Neural cell (in vitro differentiated cells): ENCODE measurements around the gene ANXA1.

ENCODE experiments used
- CTCF ChIP-seq: fragments of 450-650 bp; IDR thresholded peaks from 2 replicates; pipeline ENCODE4 v1.5.1; 2014; ENCODE audit warnings: antibody characterized with exemption, mild to moderate bottlenecking, moderate library complexity; ENCODE audit not compliant: poor library complexity, severe bottlenecking
- EP300 ChIP-seq: fragments of 450-650 bp; conservative IDR thresholded peaks from 2 replicates; pipeline ENCODE4 v1.6.1; 2014; ENCODE audit warnings: antibody characterized with exemption, mild to moderate bottlenecking, moderate library complexity; ENCODE audit not compliant: poor library complexity, severe bottlenecking
- EZH2 ChIP-seq: fragments of 200-600, 300-800 bp; shearing (Covaris generic), sonication (generic); IDR thresholded peaks from 2 replicates; pipeline ENCODE4 v1.6.1; 2014; ENCODE audit warnings: antibody characterized with exemption, low read length, borderline replicate concordance, mild to moderate bottlenecking; ENCODE audit not compliant: insufficient read depth, poor library complexity, severe bottlenecking
- POLR2AphosphoS5 ChIP-seq: IDR thresholded peaks from 2 replicates; pipeline ENCODE4 v1.6.1; 2012
- RAD21 ChIP-seq: fragments of 450-650 bp; conservative IDR thresholded peaks from 2 replicates; pipeline ENCODE4 v1.6.1; 2014; ENCODE audit warnings: antibody characterized with exemption, mild to moderate bottlenecking, moderate library complexity
- TAF1 ChIP-seq: IDR thresholded peaks from 2 replicates; pipeline ENCODE4 v1.6.1; 2012; ENCODE audit warnings: low read depth

DNA sequence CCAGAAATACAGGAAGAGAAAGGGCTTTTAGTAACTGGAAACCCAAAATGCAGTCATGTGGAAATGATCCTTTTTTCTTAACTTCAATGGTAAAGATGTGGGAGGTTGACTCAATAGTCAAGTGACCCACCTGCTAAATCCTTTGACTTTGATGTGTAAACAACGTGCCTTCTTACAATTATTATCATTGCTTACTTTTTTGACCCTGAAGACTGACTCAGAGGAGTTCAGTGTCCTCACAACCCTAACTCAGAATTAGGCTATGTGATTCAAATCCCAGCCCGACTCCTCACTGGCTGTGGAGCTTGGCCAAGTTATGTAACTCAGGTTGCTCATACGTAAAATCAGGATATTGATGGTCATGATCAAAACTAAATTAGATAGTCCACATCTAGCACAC, 27.9 kb downstream of the ANXA1 start:
- no peak for TF ChIP-seq POLR2AphosphoS5
- TF ChIP-seq EZH2: no peak
- TF ChIP-seq CTCF: no peak
- TF ChIP-seq TAF1: no peak
- no peak for TF ChIP-seq EP300
- no peak for TF ChIP-seq RAD21
